ENCODE results near the gene BEND5. TPM values are rescaled to one million over a fixed set of nuclear protein-coding genes. Genes with fewer than 3 reads are reported as not detected.

The BEND5 gene
- total RNA-seq, 2 experiments from 2014 or later = 6.3 to 6.7 TPM

DNA sequence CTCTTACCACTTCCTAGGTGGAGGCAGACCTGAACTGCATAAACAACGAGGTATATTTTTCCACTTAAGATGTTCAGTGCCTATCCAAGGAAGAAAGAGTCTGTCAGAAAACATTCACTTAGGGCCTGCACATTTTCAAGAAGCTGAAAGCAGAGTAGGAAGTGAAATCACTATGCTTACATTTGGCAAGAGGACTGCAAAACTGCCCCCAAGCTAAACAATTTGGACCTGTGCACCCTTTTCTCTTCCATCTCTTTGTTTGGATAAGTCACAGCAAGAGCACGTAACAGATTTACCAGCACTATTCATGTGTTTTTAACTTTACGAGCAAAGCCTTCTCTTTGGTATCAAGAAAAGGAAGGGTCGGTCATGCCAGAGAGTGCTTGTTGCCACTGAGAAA is 13.2 kb upstream of the BEND5 start:
- no peaks in the 10 kb centered on the region for H3K36me3 Mint-ChIP-seq (ENCODE audit: low read depth)
- H3K27me3 Mint-ChIP-seq (ENCODE audit: low read depth) = no peaks in the 10 kb centered on the region
- H3K4me3 Mint-ChIP-seq = no peak overlapping the region
- H3K9me3 Mint-ChIP-seq (ENCODE audit: insufficient read depth) = no peaks in the 10 kb centered on the region
- no peak overlapping the region for H3K27ac Mint-ChIP-seq
- H3K4me1 Mint-ChIP-seq (ENCODE audit: low read depth) = peaks cover 5% of the 10 kb centered on the region
- no peak for ATAC-seq
- CTCF ChIA-PET = interaction anchor here (1.4 kb wide), 1 partner anchor 13 kb away, joined by 3 read pairs; the partner anchor contains the start of gene BEND5
- POLR2A ChIA-PET = no interaction called here
- no peak for DNase-seq

DNA sequence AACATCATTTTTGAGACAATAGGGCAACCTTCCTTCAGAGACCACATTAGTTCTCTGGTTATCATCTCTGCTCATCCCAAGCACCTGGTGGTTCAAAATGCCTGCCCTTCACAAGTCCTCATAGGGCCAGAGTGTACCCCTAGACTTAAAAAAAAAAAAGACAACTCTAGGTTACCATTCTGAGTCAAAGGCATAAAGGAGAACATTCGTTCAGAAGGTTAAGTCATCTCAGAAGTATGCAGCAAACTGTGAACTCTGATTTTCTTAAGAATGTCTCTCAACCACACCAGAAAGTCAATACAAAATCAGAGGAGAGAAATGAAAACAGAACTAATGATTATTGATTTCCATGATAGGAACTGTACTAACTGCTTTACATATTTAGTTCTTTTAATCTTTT is 9.2 kb upstream of the BEND5 start:
- DNase-seq = no peak
- Mint-ChIP-seq H3K4me3 (no peak overlapping the region), H3K27me3 (ENCODE audit: low read depth) (no peaks in the 10 kb centered on the region), H3K27ac (no peak overlapping the region), H3K4me1 (ENCODE audit: low read depth) (peaks cover 5% of the 10 kb centered on the region), H3K9me3 (ENCODE audit: insufficient read depth) (no peaks in the 10 kb centered on the region), H3K36me3 (ENCODE audit: low read depth) (no peaks in the 10 kb centered on the region)
- no peak for ATAC-seq
- POLR2A ChIA-PET = no interaction called here
- CTCF ChIA-PET = no interaction called here

DNA sequence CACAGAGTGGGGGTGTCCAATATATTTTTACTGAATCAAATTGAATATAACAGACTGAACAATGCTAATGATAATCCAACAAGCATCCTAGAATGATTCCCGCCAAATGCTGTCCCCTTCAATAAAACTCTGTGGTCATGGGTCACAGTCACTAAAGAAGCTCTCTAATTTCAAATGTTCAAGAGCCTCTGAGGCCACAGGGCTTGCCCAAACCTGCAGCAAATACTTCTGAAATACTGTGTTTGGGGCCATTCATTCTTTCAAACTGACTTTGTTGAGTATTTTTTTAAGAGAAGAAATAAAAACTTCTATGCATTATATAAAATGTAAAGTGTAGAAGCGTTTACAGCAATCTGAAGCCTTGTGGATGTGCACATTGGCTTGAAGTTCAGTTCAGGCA is 7.6 kb upstream of the BEND5 start:
- Mint-ChIP-seq H3K27ac (no peak overlapping the region), H3K36me3 (ENCODE audit: low read depth) (no peaks in the 10 kb centered on the region), H3K4me1 (ENCODE audit: low read depth) (no peaks in the 10 kb centered on the region), H3K27me3 (ENCODE audit: low read depth) (peaks cover under 1% of the 10 kb centered on the region), H3K9me3 (ENCODE audit: insufficient read depth) (no peaks in the 10 kb centered on the region), H3K4me3 (no peak overlapping the region)
- ChIA-PET CTCF (no interaction called here), POLR2A (no interaction called here)
- DNase-seq (no peak), ATAC-seq (no peak)

DNA sequence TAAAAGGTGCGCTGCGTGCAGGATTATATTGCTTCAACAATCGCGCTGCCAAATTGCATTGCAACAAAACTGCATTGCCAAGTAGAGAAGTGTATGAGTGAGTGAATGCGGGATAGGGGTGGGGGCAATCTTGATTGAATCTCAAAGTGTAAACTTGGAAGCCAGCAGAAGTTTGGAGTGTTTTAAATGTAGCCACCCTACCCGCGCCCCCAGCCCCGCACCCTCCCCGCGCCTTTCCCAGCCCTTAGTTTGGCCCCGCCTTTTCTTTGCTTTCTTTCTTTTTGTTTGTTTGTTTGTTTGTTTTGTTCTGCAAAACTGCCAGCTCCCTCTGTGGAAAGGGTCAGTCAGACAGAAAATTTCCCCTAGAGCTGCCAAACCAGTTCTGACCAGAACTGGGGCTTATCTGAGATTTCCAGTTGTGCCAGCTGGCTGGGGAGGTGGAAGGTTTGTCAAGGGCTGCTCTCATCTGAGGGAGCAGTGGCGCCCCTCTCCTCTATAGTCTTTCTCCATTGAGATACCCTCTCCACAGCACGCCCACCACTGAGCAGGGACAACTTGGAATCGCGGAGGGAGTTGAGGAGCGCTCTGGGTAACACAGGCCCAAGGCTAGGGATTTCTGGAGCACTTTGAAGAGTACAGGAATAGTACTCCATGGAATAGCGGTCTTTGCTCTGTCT is 666 bp upstream of the BEND5 start:
- peaks cover 8% of the 10 kb centered on the region for H3K27me3 Mint-ChIP-seq (ENCODE audit: low read depth)
- no peak for DNase-seq
- ChIA-PET CTCF (interaction anchor here (1.0 kb wide), 1 partner anchor 13 kb away, joined by 3 read pairs; no protein-coding TSS in a partner anchor), POLR2A (no interaction called here)
- H3K36me3 Mint-ChIP-seq (ENCODE audit: low read depth) = peaks cover 7% of the 10 kb centered on the region
- H3K4me3 Mint-ChIP-seq = peak overlapping the region; percentile 85
- peak overlapping the region; percentile 45 for H3K27ac Mint-ChIP-seq
- H3K4me1 Mint-ChIP-seq (ENCODE audit: low read depth) = peaks cover 15% of the 10 kb centered on the region
- H3K9me3 Mint-ChIP-seq (ENCODE audit: insufficient read depth) = no peaks in the 10 kb centered on the region
- ATAC-seq = no peak

DNA sequence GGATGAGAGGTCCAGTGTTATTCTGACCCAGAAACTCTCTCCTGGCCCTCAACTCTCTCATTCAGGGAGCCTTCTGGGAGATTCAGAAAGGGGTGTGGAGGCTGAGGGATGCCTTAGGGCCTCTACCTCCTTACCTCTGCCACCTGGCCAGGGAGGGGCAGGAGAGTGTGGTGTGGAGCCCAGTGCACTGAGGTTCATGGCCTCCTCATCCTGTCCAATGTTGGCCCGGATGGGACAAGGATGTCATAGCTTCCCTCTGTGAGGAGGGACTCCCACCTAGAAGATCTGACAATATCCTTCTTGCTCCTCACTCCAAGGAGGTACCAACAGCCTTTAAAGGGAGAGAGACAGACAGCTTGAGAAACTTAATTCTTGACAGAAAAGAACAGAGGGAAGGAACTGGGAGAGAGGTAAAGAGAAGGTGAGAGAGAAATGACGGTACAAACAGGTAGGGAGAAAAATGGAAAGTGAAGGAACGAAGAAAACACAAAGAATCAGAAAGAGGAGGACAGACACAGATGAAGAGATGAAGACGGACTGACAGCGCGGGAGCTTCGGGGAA is 779 bp downstream of the BEND5 start:
- ATAC-seq = peak; percentile 16
- H3K36me3 Mint-ChIP-seq (ENCODE audit: low read depth) = peaks cover 8% of the 10 kb centered on the region
- ChIA-PET POLR2A (no interaction called here), CTCF (interaction anchor here (0.7 to 1.7 kb wide), 4 partner anchors 15 to 1333 kb away, joined by 3 to 6 read pairs (median 3); no protein-coding TSS in a partner anchor)
- no peaks in the 10 kb centered on the region for H3K9me3 Mint-ChIP-seq (ENCODE audit: insufficient read depth)
- peaks cover 8% of the 10 kb centered on the region for H3K27me3 Mint-ChIP-seq (ENCODE audit: low read depth)
- H3K4me3 Mint-ChIP-seq = peak overlapping the region; percentile 76
- H3K4me1 Mint-ChIP-seq (ENCODE audit: low read depth) = peaks cover 15% of the 10 kb centered on the region
- DNase-seq = no peak
- H3K27ac Mint-ChIP-seq = peak overlapping the region; percentile 67

- Mint-ChIP-seq H3K36me3 (ENCODE audit: low read depth) (peaks cover 8% of the 10 kb centered on the region), H3K4me3 (no peak overlapping the region), H3K9me3 (ENCODE audit: insufficient read depth) (no peaks in the 10 kb centered on the region), H3K27ac (no peak overlapping the region), H3K27me3 (ENCODE audit: low read depth) (peaks cover 5% of the 10 kb centered on the region), H3K4me1 (ENCODE audit: low read depth) (peaks cover 15% of the 10 kb centered on the region)
- CTCF ChIA-PET = interaction anchor here (0.6 kb wide), 1 partner anchor 46 kb away, joined by 3 read pairs; no protein-coding TSS in a partner anchor
- DNase-seq = no peak
- POLR2A ChIA-PET = no interaction called here
- no peak for ATAC-seq
Measured at GRCh38 chr1:48773133-48773532, 3.6 kb downstream of the BEND5 start.

GRCh38 chr1:48772211-48772610 is 4.5 kb downstream of the BEND5 start:
- CTCF ChIA-PET = no interaction called here
- Mint-ChIP-seq H3K9me3 (ENCODE audit: insufficient read depth) (no peaks in the 10 kb centered on the region), H3K36me3 (ENCODE audit: low read depth) (peaks cover 10% of the 10 kb centered on the region), H3K4me3 (no peak overlapping the region), H3K27me3 (ENCODE audit: low read depth) (peaks cover 3% of the 10 kb centered on the region), H3K27ac (no peak overlapping the region), H3K4me1 (ENCODE audit: low read depth) (peaks cover 11% of the 10 kb centered on the region)
- POLR2A ChIA-PET = no interaction called here
- ATAC-seq = no peak
- no peak for DNase-seq

GRCh38 chr1:48771561-48771960 is 5.1 kb downstream of the BEND5 start:
- no peak overlapping the region for H3K4me3 Mint-ChIP-seq
- ChIA-PET CTCF (no interaction called here), POLR2A (no interaction called here)
- no peaks in the 10 kb centered on the region for H3K27me3 Mint-ChIP-seq (ENCODE audit: low read depth)
- H3K4me1 Mint-ChIP-seq (ENCODE audit: low read depth) = peaks cover 9% of the 10 kb centered on the region
- no peak overlapping the region for H3K27ac Mint-ChIP-seq
- H3K36me3 Mint-ChIP-seq (ENCODE audit: low read depth) = peaks cover 11% of the 10 kb centered on the region
- ATAC-seq (no peak), DNase-seq (no peak)
- H3K9me3 Mint-ChIP-seq (ENCODE audit: insufficient read depth) = no peaks in the 10 kb centered on the region

DNA sequence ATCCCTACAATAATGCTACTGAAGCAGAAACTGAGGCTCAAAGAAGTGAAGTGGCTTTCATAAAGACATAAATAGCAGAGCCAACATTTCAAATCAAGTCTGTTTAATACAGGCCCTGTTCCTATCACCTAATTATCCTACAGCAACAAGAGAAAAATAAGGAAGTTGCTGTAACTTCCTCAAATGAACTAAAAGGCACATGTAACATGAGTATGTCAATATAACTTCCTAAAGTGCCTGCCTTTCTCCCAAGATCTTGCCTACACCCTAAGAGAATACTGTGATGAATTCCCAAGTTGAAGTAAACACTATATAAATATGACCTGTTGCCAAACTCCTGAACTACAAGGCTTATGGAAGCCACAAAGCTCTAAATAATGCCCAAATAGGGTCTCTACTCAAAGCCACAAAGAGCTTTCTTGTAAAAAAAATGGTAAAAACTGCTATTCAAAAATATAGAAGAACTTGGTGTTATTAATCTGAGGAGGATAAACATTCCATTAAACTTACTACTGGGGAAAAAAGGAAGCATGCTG is 8.6 kb downstream of the BEND5 start:
- H3K36me3 Mint-ChIP-seq (ENCODE audit: low read depth) = peaks cover 12% of the 10 kb centered on the region
- POLR2A ChIA-PET = no interaction called here
- no peaks in the 10 kb centered on the region for H3K27me3 Mint-ChIP-seq (ENCODE audit: low read depth)
- H3K9me3 Mint-ChIP-seq (ENCODE audit: insufficient read depth) = no peaks in the 10 kb centered on the region
- H3K4me3 Mint-ChIP-seq = no peak overlapping the region
- ATAC-seq (no peak), DNase-seq (no peak)
- no peak overlapping the region for H3K27ac Mint-ChIP-seq
- CTCF ChIA-PET = no interaction called here
- H3K4me1 Mint-ChIP-seq (ENCODE audit: low read depth) = no peaks in the 10 kb centered on the region

GRCh38 chr1:48765335-48765734 is 11.4 kb downstream of the BEND5 start:
- Mint-ChIP-seq H3K27ac (no peak overlapping the region), H3K9me3 (ENCODE audit: insufficient read depth) (no peaks in the 10 kb centered on the region), H3K4me3 (no peak overlapping the region), H3K27me3 (ENCODE audit: low read depth) (no peaks in the 10 kb centered on the region), H3K36me3 (ENCODE audit: low read depth) (peaks cover 8% of the 10 kb centered on the region), H3K4me1 (ENCODE audit: low read depth) (no peaks in the 10 kb centered on the region)
- no peak for DNase-seq
- ChIA-PET CTCF (no interaction called here), POLR2A (no interaction called here)
- no peak for ATAC-seq

DNA sequence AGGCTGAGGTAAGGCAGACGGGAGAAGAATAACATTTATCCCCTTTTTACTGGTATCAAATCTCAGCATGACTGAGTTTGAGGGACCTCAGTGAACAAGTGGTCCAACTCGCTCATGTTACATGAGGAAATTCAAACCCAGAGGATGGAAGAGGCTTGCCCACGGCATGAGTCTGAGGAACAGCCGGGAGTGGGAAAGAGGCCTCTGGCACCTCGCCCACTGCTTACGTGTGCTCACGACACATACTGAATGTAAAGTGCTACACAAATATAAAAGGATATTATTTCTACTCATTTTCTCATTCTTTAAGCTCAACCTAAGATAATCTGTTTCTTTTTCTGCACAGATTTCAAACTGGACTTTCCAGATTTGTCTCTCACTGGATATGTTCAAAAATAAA is 14.7 kb downstream of the BEND5 start:
- no peak overlapping the region for H3K27ac Mint-ChIP-seq
- H3K27me3 Mint-ChIP-seq (ENCODE audit: low read depth) = no peaks in the 10 kb centered on the region
- ChIA-PET POLR2A (no interaction called here), CTCF (no interaction called here)
- no peak overlapping the region for H3K4me3 Mint-ChIP-seq
- no peak for DNase-seq
- peaks cover 22% of the 10 kb centered on the region for H3K36me3 Mint-ChIP-seq (ENCODE audit: low read depth)
- no peaks in the 10 kb centered on the region for H3K9me3 Mint-ChIP-seq (ENCODE audit: insufficient read depth)
- no peak for ATAC-seq
- peaks cover 4% of the 10 kb centered on the region for H3K4me1 Mint-ChIP-seq (ENCODE audit: low read depth)

GRCh38 chr1:48761411-48761810 is 15.3 kb downstream of the BEND5 start:
- ATAC-seq (no peak), DNase-seq (no peak)
- Mint-ChIP-seq H3K4me3 (no peak overlapping the region), H3K9me3 (ENCODE audit: insufficient read depth) (no peaks in the 10 kb centered on the region), H3K4me1 (ENCODE audit: low read depth) (peaks cover 4% of the 10 kb centered on the region), H3K36me3 (ENCODE audit: low read depth) (peaks cover 26% of the 10 kb centered on the region), H3K27ac (no peak overlapping the region), H3K27me3 (ENCODE audit: low read depth) (no peaks in the 10 kb centered on the region)
- ChIA-PET CTCF (no interaction called here), POLR2A (no interaction called here)

Measured in activated CD8-positive, alpha-beta T cell treated with anti-CD3 and anti-CD28 coated beads, Interleukin-2, amount 10 ng/mL, durations not matched to agents 7 days and 5 days (primary cell).